ENCODE data around the gene NEXN.

DNA sequence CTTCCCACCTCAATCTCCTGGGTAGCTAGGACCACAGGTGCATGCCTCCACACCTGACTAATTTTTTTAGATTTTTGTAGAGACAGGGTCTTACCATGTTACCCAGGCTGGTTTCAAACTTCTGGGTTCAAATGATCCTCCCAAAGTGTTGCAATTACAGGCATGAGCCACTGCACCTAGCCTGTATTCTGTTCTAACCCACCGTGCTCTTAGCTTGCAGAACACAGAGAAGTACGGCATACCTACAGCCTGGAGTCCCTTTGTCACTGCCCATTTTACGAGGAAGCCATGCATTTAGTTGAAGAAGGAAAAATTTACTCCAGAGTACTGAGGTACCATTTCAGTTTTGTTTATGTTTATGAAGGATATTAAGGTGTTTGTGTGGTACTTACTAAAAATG is 29.7 kb upstream of the NEXN start:
- TF ChIP-seq, protein P1, sequence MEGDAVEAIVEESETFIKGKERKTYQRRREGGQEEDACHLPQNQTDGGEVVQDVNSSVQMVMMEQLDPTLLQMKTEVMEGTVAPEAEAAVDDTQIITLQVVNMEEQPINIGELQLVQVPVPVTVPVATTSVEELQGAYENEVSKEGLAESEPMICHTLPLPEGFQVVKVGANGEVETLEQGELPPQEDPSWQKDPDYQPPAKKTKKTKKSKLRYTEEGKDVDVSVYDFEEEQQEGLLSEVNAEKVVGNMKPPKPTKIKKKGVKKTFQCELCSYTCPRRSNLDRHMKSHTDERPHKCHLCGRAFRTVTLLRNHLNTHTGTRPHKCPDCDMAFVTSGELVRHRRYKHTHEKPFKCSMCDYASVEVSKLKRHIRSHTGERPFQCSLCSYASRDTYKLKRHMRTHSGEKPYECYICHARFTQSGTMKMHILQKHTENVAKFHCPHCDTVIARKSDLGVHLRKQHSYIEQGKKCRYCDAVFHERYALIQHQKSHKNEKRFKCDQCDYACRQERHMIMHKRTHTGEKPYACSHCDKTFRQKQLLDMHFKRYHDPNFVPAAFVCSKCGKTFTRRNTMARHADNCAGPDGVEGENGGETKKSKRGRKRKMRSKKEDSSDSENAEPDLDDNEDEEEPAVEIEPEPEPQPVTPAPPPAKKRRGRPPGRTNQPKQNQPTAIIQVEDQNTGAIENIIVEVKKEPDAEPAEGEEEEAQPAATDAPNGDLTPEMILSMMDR (IDR thresholded peaks at IDR 0.05) = no peak
- TF ChIP-seq POLR2A (IDR thresholded peaks at IDR 0.05) = no peak
